ENCODE measurements around the gene EXOC3.

The EXOC3 gene

GRCh38 chr5:406041-406440 lies 36.9 kb upstream of the EXOC3 start:
- Histone ChIP-seq H3K27me3 (ENCODE audit: low read depth, low read length) (no peaks in the 10 kb centered on the region), H3K4me3 (ENCODE audit: low read length) (no peak overlapping the region), H3K4me2 (ENCODE audit: low read length) (no peak overlapping the region), H3K9ac (ENCODE audit: low read length) (no peak overlapping the region), H3K79me2 (ENCODE audit: low read length) (no peaks in the 10 kb centered on the region), H4K20me1 (ENCODE audit: insufficient read depth, low read length) (no peaks in the 10 kb centered on the region), H3K27ac (ENCODE audit: low read length) (no peak overlapping the region), H3K36me3 (replicated peaks; ENCODE audit: low read depth, low read length) (no peaks in the 10 kb centered on the region), H3K9me3 (ENCODE audit: insufficient read depth, low read length) (no peaks in the 10 kb centered on the region), H3K4me1 (ENCODE audit: low read length) (no peaks in the 10 kb centered on the region), H2AFZ (ENCODE audit: low read depth, low read length) (no peak overlapping the region)
- TF ChIP-seq, protein P1, sequence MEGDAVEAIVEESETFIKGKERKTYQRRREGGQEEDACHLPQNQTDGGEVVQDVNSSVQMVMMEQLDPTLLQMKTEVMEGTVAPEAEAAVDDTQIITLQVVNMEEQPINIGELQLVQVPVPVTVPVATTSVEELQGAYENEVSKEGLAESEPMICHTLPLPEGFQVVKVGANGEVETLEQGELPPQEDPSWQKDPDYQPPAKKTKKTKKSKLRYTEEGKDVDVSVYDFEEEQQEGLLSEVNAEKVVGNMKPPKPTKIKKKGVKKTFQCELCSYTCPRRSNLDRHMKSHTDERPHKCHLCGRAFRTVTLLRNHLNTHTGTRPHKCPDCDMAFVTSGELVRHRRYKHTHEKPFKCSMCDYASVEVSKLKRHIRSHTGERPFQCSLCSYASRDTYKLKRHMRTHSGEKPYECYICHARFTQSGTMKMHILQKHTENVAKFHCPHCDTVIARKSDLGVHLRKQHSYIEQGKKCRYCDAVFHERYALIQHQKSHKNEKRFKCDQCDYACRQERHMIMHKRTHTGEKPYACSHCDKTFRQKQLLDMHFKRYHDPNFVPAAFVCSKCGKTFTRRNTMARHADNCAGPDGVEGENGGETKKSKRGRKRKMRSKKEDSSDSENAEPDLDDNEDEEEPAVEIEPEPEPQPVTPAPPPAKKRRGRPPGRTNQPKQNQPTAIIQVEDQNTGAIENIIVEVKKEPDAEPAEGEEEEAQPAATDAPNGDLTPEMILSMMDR (IDR thresholded peaks at IDR 0.05; ENCODE audit: low read depth, low read length), result no peak
- TF ChIP-seq EZH2phosphoT487 (IDR thresholded peaks at IDR 0.05; ENCODE audit: low read depth), result no peak

GRCh38 chr5:407051-407450 lies 35.9 kb upstream of the EXOC3 start:
- no peaks in the 10 kb centered on the region for H3K27me3 ChIP-seq (ENCODE audit: low read depth, low read length)
- H3K9ac ChIP-seq (ENCODE audit: low read length), result no peak overlapping the region
- H3K4me1 ChIP-seq (ENCODE audit: low read length), result no peaks in the 10 kb centered on the region
- H3K79me2 ChIP-seq (ENCODE audit: low read length), result no peaks in the 10 kb centered on the region
- no peak for TF ChIP-seq EZH2phosphoT487 (IDR thresholded peaks at IDR 0.05; ENCODE audit: low read depth)
- TF ChIP-seq, protein P1 (IDR thresholded peaks at IDR 0.05; ENCODE audit: low read depth, low read length), result no peak
- H3K36me3 ChIP-seq (replicated peaks; ENCODE audit: low read depth, low read length), result no peaks in the 10 kb centered on the region
- no peak overlapping the region for H3K27ac ChIP-seq (ENCODE audit: low read length)
- no peak overlapping the region for H3K4me2 ChIP-seq (ENCODE audit: low read length)
- no peaks in the 10 kb centered on the region for H4K20me1 ChIP-seq (ENCODE audit: insufficient read depth, low read length)
- H3K9me3 ChIP-seq (ENCODE audit: insufficient read depth, low read length), result no peaks in the 10 kb centered on the region
- H2AFZ ChIP-seq (ENCODE audit: low read depth, low read length), result no peak overlapping the region
- no peak overlapping the region for H3K4me3 ChIP-seq (ENCODE audit: low read length)

DNA sequence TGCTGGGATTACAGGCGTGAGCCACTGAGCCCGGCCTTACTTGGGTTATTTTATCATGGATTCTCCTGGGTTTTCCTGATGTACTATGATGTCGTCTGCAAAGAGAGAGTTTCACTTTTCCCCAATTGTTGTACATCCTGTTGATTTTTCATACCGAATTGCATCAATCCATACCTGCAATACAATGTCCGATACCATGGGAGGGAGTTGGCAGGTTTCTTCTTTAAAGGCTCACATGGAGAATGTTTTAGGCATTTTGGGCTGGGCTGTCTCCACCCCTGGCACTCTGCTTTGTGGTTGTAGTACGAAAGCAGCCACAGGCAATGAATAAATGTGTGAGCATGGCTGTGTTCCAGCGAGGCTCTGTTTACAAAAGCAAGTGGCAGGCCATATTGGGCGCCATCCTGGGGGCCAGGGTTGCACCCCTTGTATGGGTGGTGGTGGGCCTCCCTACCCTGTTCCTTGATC lies 35.1 kb upstream of the EXOC3 start:
- H3K36me3 ChIP-seq (replicated peaks; ENCODE audit: low read depth, low read length), result no peaks in the 10 kb centered on the region
- H4K20me1 ChIP-seq (ENCODE audit: insufficient read depth, low read length), result no peaks in the 10 kb centered on the region
- H3K4me3 ChIP-seq (ENCODE audit: low read length), result no peak overlapping the region
- H2AFZ ChIP-seq (ENCODE audit: low read depth, low read length), result no peak overlapping the region
- no peak overlapping the region for H3K27ac ChIP-seq (ENCODE audit: low read length)
- no peak for TF ChIP-seq EZH2phosphoT487 (IDR thresholded peaks at IDR 0.05; ENCODE audit: low read depth)
- TF ChIP-seq, protein P1 (IDR thresholded peaks at IDR 0.05; ENCODE audit: low read depth, low read length), result no peak
- H3K79me2 ChIP-seq (ENCODE audit: low read length), result no peaks in the 10 kb centered on the region
- no peaks in the 10 kb centered on the region for H3K9me3 ChIP-seq (ENCODE audit: insufficient read depth, low read length)
- no peaks in the 10 kb centered on the region for H3K27me3 ChIP-seq (ENCODE audit: low read depth, low read length)
- no peaks in the 10 kb centered on the region for H3K4me1 ChIP-seq (ENCODE audit: low read length)
- no peak overlapping the region for H3K9ac ChIP-seq (ENCODE audit: low read length)
- no peak overlapping the region for H3K4me2 ChIP-seq (ENCODE audit: low read length)

DNA sequence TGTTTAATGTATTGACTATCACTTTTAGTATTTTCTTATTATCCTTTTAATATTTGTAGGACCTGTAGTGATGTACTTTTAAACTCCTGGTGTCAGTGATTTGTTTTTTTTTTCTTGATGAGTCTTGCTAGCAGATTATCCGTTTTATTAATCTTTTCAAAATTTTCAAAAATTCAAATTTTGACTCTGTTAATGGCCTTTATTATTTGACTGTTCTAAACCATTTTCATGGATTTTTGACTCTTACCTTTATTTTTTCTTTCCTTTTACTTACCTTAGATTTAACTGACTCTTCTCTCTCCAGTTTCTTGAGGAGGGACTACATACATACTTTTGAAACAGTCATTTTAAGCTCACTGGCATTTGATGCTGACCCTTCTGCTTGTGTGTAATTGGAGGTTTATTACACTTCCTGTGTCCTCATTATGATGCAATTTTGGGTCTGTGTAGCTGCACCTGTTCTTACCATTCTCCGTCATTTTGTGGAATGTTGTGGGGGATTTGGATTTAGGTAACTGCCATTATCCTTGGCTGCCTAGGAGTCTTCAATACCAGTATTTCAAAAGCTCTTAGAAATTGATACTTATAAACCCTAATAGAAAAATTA lies 32.0 kb upstream of the EXOC3 start:
- H3K4me3 ChIP-seq (ENCODE audit: low read length), result no peak overlapping the region
- no peaks in the 10 kb centered on the region for H3K79me2 ChIP-seq (ENCODE audit: low read length)
- H3K36me3 ChIP-seq (replicated peaks; ENCODE audit: low read depth, low read length), result no peaks in the 10 kb centered on the region
- no peak overlapping the region for H3K4me2 ChIP-seq (ENCODE audit: low read length)
- no peak overlapping the region for H3K9ac ChIP-seq (ENCODE audit: low read length)
- no peaks in the 10 kb centered on the region for H3K9me3 ChIP-seq (ENCODE audit: insufficient read depth, low read length)
- TF ChIP-seq EZH2phosphoT487 (IDR thresholded peaks at IDR 0.05; ENCODE audit: low read depth), result no peak
- TF ChIP-seq, protein P1 (IDR thresholded peaks at IDR 0.05; ENCODE audit: low read depth, low read length), result no peak
- H2AFZ ChIP-seq (ENCODE audit: low read depth, low read length), result no peak overlapping the region
- no peaks in the 10 kb centered on the region for H3K27me3 ChIP-seq (ENCODE audit: low read depth, low read length)
- no peak overlapping the region for H3K27ac ChIP-seq (ENCODE audit: low read length)
- no peaks in the 10 kb centered on the region for H4K20me1 ChIP-seq (ENCODE audit: insufficient read depth, low read length)
- H3K4me1 ChIP-seq (ENCODE audit: low read length), result no peaks in the 10 kb centered on the region
